Esophagus squamous epithelium (tissue), 5 donors: ENCODE results near the gene MDFIC. TPM values are rescaled to one million over a fixed set of nuclear protein-coding genes. Genes with fewer than 3 reads are reported as not detected.

ENCODE experiments used
- DNase-seq: peaks from one replicate; lab custom pipeline; 2025; lab: John Stamatoyannopoulos, UW
- H3K27ac ChIP-seq, 4 donors: fragments of 200-600 bp; sonication (generic); one replicate each; pipeline ENCODE4 v1.5.1; 2016 to 2019; ENCODE audit warnings: mild to moderate bottlenecking in 1 of 4
- H3K27me3 ChIP-seq, 4 donors: fragments of 200-600 bp; sonication (generic); 1 replicate in 3 of 4; 2 replicates in 1 of 4; pipeline versions ENCODE4 v1.5.1 to v1.6.0; 2017 to 2021; ENCODE audit warnings: antibody characterized with exemption in 1 of 4
- H3K36me3 ChIP-seq, 3 donors: fragments of 200-600 bp; sonication (generic); one replicate each; pipeline ENCODE4 v1.5.1; 2016 to 2019
- H3K4me1 ChIP-seq, 3 donors: fragments of 200-600 bp; sonication (generic); one replicate each; pipeline ENCODE4 v1.5.1; 2017 to 2019
- H3K4me3 ChIP-seq, 4 donors: fragments of 200-600 bp; sonication (generic); 1 replicate in 3 of 4; 2 replicates in 1 of 4; pipeline ENCODE4 v1.5.1; 2016 to 2019; ENCODE audit warnings: mild to moderate bottlenecking in 2 of 4, moderate library complexity in 1 of 4
- H3K9me3 ChIP-seq, 3 donors: fragments of 200-600 bp; sonication (generic); one replicate each; pipeline ENCODE4 v1.5.1; 2016 to 2019
- CTCF ChIP-seq, 6 experiments: fragments of 450-650 bp in 4 of 6; fragments of 200-600 bp in 2 of 6; sonication (generic) in 2 of 6; IDR thresholded peaks; one replicate each; pipeline ENCODE4 v1.5.1; 2016 to 2019; ENCODE audit warnings: antibody characterized with exemption in 6 of 6, mild to moderate bottlenecking in 4 of 6, moderate library complexity in 4 of 6
- POLR2A ChIP-seq, 4 donors: fragments of 450-650 bp; IDR thresholded peaks; one replicate each; pipeline ENCODE4 v1.6.1; 2017; ENCODE audit warnings: antibody characterized with exemption in 4 of 4, mild to moderate bottlenecking in 4 of 4, moderate library complexity in 3 of 4
- WGBS, 2 donors: methylation state at CpG; one replicate each; pipeline ENCODE4 v1.1.5; 2018; 5-methylcytosine and 5-hydroxymethylcytosine counted together
- intact Hi-C: fragments of 100-400 bp; cut with DNase I; formaldehyde crosslinking; loops from one replicate; pipeline ENCODE4 v1.15.0; 2022
- total RNA-seq, 4 donors: library from RNA; depleted of rRNA; stranded (reverse); fragments of >200 nt; gene quantifications; one replicate each; pipeline ENCODE4 v1.1.0, GENCODE V29; 2016
- donor health status: DM: yes; HTN: yes; CAD: no.

Gene MDFIC
- total RNA-seq, 4 donors from 2014 or later = 16.0 to 29.2 (median 21.3) TPM

GRCh38 chr7:114901771-114902170 lies 20.1 kb upstream of the MDFIC start:
- 30 to 50% methylated on average over 1 of the region's 1 CpG for WGBS, 2 donors
- peak overlapping the region in 3 of 4 donors; percentile 5 to 13 (median 7) for H3K4me3 ChIP-seq

DNA sequence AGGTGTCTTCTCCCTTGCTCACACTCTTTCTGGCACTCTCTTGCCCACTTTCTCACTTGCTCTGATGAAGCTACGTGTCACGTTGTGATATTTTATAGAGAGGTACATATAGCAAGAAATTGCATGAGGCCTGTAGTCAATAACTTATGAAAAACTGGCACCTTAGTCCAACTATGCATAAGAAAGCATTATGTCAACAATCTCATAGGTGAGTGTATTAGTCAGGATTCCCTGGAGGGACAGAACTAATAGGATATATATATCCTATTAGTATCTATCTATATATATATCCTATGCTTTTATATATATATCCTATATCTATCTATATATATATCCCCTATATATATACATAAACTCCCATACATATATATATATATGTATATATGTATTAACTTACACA lies 18.8 kb upstream of the MDFIC start:
- Histone ChIP-seq H3K4me1 (peaks cover 0 to 30% (median 0%) of the 10 kb centered on the region in 3 donors), H3K27ac (peak overlapping the region in 2 of 4 donors; percentile 33 to 47), H3K9me3 (no peaks in the 10 kb centered on the region), H3K27me3 (no peaks in the 10 kb centered on the region), H3K36me3 (no peaks in the 10 kb centered on the region), H3K4me3 (no peak overlapping the region)
- WGBS, 2 donors = 74 to 86% methylated on average over 2 of the region's 2 CpGs
- intact Hi-C loops = no loop called here
- no peak for DNase-seq
- TF ChIP-seq POLR2A (IDR thresholded peaks at IDR 0.05) (no peak), CTCF (IDR thresholded peaks at IDR 0.05) (no peak)

More at GRCh38 chr7:114901771-114902170, 20.1 kb upstream of the MDFIC start:
- no peak for TF ChIP-seq CTCF (IDR thresholded peaks at IDR 0.05)
- no peak for TF ChIP-seq POLR2A (IDR thresholded peaks at IDR 0.05)
- H3K27me3 ChIP-seq = no peaks in the 10 kb centered on the region
- intact Hi-C loops = no loop called here
- H3K27ac ChIP-seq = peak overlapping the region in 2 of 4 donors; percentile 3 to 56
- no peaks in the 10 kb centered on the region for H3K36me3 ChIP-seq
- no peaks in the 10 kb centered on the region for H3K9me3 ChIP-seq
- no peak for DNase-seq
- peaks cover 0 to 30% (median 0%) of the 10 kb centered on the region in 3 donors for H3K4me1 ChIP-seq

GRCh38 chr7:114910787-114911186 lies 11.1 kb upstream of the MDFIC start:
- Histone ChIP-seq H3K36me3 (no peaks in the 10 kb centered on the region), H3K4me3 (no peak overlapping the region), H3K27ac (no peak overlapping the region), H3K9me3 (no peaks in the 10 kb centered on the region), H3K27me3 (no peaks in the 10 kb centered on the region), H3K4me1 (peaks cover 0 to 12% (median 0%) of the 10 kb centered on the region in 3 donors)
- 53 to 59% methylated on average over 2 of the region's 2 CpGs for WGBS, 2 donors
- TF ChIP-seq CTCF (IDR thresholded peaks at IDR 0.05) (no peak), POLR2A (IDR thresholded peaks at IDR 0.05) (no peak)
- intact Hi-C loops = no loop called here
- DNase-seq = no peak

GRCh38 chr7:114911411-114911810 lies 10.5 kb upstream of the MDFIC start:
- H3K4me1 ChIP-seq = peaks cover 0 to 18% (median 0%) of the 10 kb centered on the region in 3 donors
- no peak overlapping the region for H3K4me3 ChIP-seq
- intact Hi-C loops = no loop called here
- H3K36me3 ChIP-seq = no peaks in the 10 kb centered on the region
- no peaks in the 10 kb centered on the region for H3K27me3 ChIP-seq
- H3K9me3 ChIP-seq = no peaks in the 10 kb centered on the region
- WGBS, 2 donors = 38 to 62% methylated on average over 4 of the region's 4 CpGs
- no peak for TF ChIP-seq POLR2A (IDR thresholded peaks at IDR 0.05)
- no peak for TF ChIP-seq CTCF (IDR thresholded peaks at IDR 0.05)
- H3K27ac ChIP-seq = no peak overlapping the region
- DNase-seq = no peak

DNA sequence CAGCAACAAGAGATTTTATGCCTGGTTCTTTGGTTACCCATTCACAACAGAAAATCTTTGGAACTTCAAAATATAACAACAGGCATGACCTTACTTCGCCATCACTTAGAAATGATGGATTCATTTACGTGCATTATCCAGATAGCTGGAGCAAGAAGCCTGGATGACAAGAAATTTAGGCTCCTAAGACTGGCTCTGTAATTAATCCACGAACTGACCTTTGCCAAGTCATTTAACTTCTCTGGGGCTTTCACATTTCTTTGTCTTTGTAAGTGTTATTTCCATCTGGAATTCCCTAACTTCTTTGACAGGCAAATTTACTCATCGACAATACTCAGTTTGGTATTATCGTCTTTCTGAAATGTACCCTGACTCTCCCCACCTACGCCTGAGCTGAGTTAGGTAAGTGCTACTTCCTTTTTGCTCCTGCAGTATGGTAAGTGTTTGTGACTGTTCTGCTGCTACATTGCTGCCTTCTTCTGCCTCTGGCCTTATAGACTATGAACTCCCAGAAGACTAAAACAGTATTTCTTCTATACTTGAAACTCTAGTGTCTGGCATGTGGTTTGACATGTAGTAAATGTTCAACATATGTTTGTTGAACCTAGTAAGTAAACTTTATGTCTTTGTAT lies 5.5 kb upstream of the MDFIC start:
- no peaks in the 10 kb centered on the region for H3K27me3 ChIP-seq
- H3K27ac ChIP-seq = peak overlapping the region in 2 of 4 donors; percentile 5 to 64
- H3K9me3 ChIP-seq = no peaks in the 10 kb centered on the region
- intact Hi-C loops = no loop called here
- no peak for DNase-seq
- H3K36me3 ChIP-seq = no peaks in the 10 kb centered on the region
- peaks cover 0 to 31% (median 3%) of the 10 kb centered on the region in 3 donors for H3K4me1 ChIP-seq
- H3K4me3 ChIP-seq = no peak overlapping the region
- TF ChIP-seq CTCF (IDR thresholded peaks at IDR 0.05) (no peak), POLR2A (IDR thresholded peaks at IDR 0.05) (no peak)
- WGBS, 2 donors = 70 to 76% methylated on average over 6 of the region's 6 CpGs
